ENCODE measurements around the gene DNAJB8.

DNAJB8 gene

GRCh38 chr3:128487813-128488635, 21.3 kb upstream of the DNAJB8 start:
- TF ChIP-seq, protein P1, sequence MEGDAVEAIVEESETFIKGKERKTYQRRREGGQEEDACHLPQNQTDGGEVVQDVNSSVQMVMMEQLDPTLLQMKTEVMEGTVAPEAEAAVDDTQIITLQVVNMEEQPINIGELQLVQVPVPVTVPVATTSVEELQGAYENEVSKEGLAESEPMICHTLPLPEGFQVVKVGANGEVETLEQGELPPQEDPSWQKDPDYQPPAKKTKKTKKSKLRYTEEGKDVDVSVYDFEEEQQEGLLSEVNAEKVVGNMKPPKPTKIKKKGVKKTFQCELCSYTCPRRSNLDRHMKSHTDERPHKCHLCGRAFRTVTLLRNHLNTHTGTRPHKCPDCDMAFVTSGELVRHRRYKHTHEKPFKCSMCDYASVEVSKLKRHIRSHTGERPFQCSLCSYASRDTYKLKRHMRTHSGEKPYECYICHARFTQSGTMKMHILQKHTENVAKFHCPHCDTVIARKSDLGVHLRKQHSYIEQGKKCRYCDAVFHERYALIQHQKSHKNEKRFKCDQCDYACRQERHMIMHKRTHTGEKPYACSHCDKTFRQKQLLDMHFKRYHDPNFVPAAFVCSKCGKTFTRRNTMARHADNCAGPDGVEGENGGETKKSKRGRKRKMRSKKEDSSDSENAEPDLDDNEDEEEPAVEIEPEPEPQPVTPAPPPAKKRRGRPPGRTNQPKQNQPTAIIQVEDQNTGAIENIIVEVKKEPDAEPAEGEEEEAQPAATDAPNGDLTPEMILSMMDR (IDR thresholded peaks at IDR 0.05; ENCODE audit: low read depth, low read length, missing control alignments), result no peak
- peak overlapping the region; percentile 94 for H3K4me3 ChIP-seq (replicated peaks; ENCODE audit: low read depth, low read length)
- DNase-seq (ENCODE audit: extremely low read depth, low read depth), result peak; percentile 59

GRCh38 chr3:128487538-128487812, 20.8 kb upstream of the DNAJB8 start:
- H3K4me3 ChIP-seq (replicated peaks; ENCODE audit: low read depth, low read length), result peak overlapping the region; percentile 94
- no peak for DNase-seq (ENCODE audit: extremely low read depth, low read depth)
- TF ChIP-seq, protein P1 (IDR thresholded peaks at IDR 0.05; ENCODE audit: low read depth, low read length, missing control alignments), result no peak

DNA sequence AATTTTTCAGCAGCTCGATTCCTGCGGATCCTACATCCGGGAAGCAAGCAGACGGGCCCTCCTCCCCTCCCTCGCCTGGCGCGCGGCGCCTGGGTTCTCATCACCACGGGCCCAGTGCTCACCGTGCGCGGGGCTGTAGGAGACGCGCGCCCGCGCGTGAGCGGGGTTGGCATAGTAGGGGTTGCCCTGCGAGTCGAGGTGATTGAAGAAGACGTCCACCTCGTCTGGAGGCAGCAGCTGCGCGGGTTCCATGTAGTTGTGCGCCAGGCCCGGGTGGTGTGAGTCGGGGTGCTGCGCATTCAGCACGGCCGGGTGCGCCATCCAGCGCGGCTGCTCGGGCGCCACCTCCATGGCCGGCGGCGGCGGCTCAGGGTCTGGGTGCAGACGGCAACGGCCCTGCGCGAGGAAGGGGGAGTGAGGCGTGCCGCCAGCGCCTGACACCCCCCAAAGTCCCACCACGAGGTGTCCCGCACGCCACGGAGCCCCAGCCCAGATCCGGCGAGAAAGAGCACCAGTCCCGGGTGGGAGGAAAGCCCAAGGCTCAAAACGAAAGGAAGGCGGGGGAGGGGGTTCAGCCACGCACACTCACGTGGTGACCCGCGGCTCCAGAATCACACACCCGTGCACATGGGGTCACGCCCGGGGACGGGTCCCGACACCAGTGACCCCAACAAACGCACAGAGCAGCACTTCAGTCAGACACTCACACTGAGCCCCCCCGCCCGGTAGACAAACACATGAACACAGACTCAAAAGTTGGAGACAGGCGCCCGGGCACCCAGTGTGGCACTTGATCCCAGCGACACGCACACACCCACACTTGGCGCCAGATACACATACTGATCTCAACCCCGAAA, 20.2 kb upstream of the DNAJB8 start:
- TF ChIP-seq, protein P1 (IDR thresholded peaks at IDR 0.05; ENCODE audit: low read depth, low read length, missing control alignments), result no peak
- no peak for DNase-seq (ENCODE audit: extremely low read depth, low read depth)
- H3K4me3 ChIP-seq (replicated peaks; ENCODE audit: low read depth, low read length), result peak overlapping the region; percentile 94

DNA sequence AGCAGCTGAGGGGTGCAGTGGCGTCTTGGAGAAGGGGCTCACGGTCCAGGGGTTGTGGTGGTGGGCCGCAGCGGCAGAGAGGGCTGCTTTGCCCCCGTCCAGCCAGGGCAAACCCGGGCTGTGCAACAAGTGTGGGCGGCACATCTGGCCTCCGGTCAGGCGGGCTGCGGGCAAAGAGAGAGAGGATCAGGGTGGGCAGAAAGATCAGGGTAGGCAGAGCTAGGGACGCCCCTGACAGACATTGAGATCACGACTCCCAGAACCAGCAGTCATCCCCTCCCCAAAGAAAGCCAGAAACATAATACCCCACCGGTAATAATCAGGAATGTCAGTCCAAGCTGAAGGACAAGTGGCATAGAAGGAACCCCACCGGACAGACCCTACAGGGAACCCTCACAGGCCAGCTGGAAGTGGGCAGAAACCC, 19.5 kb upstream of the DNAJB8 start:
- DNase-seq (ENCODE audit: extremely low read depth, low read depth), result no peak
- TF ChIP-seq, protein P1 (IDR thresholded peaks at IDR 0.05; ENCODE audit: low read depth, low read length, missing control alignments), result no peak
- H3K4me3 ChIP-seq (replicated peaks; ENCODE audit: low read depth, low read length), result peak overlapping the region; percentile 94

GRCh38 chr3:128485282-128486204, 18.9 kb upstream of the DNAJB8 start:
- no peak for DNase-seq (ENCODE audit: extremely low read depth, low read depth)
- TF ChIP-seq, protein P1 (IDR thresholded peaks at IDR 0.05; ENCODE audit: low read depth, low read length, missing control alignments), result no peak
- peak overlapping the region; percentile 94 for H3K4me3 ChIP-seq (replicated peaks; ENCODE audit: low read depth, low read length)

Measured in HFF-Myc (cell line).